HepG2 (cell line): ENCODE data around the gene PKMYT1. TPM values are rescaled to one million over a fixed set of nuclear protein-coding genes. Genes with fewer than 3 reads are reported as not detected.

Source experiments
- ATF6 ChIP-seq: sonication (generic); formaldehyde crosslinking; conservative IDR thresholded peaks from 2 replicates; pipeline ENCODE4 v1.4.0; 2020; ENCODE audit warnings: missing genetic modification reagents
- CENPBD1 ChIP-seq: sonication (generic); formaldehyde crosslinking; IDR thresholded peaks from 2 replicates; pipeline ENCODE4 v1.8.0; 2022; ENCODE audit warnings: missing genetic modification reagents, low read depth, mild to moderate bottlenecking, borderline replicate concordance
- CREB1 ChIP-seq, 2 experiments: fragments of 450-650 bp in 1 of 2; IDR thresholded peaks; 2 replicates each; pipeline ENCODE4 v1.6.1; 2016 to 2017; ENCODE audit warnings: control low read depth in 1 of 2, mild to moderate bottlenecking in 1 of 2, missing compliant biosample characterization in 1 of 2, missing genetic modification characterization in 1 of 2
- DNMT3B ChIP-seq: conservative IDR thresholded peaks from 2 replicates; pipeline ENCODE4 v1.6.1; 2016; ENCODE audit warnings: missing biosample characterization, control low read depth
- FOSL2 ChIP-seq: sonication (generic); formaldehyde crosslinking; IDR thresholded peaks from 2 replicates; pipeline ENCODE4 v1.4.0; 2020; ENCODE audit warnings: missing genetic modification reagents
- GFI1 ChIP-seq: sonication (generic); formaldehyde crosslinking; IDR thresholded peaks from 2 replicates; pipeline ENCODE4 v1.5.0; 2020; ENCODE audit warnings: missing genetic modification reagents, mild to moderate bottlenecking, borderline replicate concordance
- GTF3A ChIP-seq: sonication (generic); formaldehyde crosslinking; conservative IDR thresholded peaks from 2 replicates; pipeline ENCODE4 v1.4.0; 2020; ENCODE audit warnings: mild to moderate bottlenecking, missing genetic modification reagents
- KLF9 ChIP-seq: IDR thresholded peaks from 2 replicates; pipeline ENCODE4 v1.6.1; 2016; ENCODE audit warnings: low read depth
- NFATC3 ChIP-seq: sonication (generic); formaldehyde crosslinking; IDR thresholded peaks from 2 replicates; pipeline ENCODE4 v1.5.1; 2020; ENCODE audit warnings: mild to moderate bottlenecking, missing genetic modification reagents
- PATZ1 ChIP-seq: sonication (generic); formaldehyde crosslinking; IDR thresholded peaks from 2 replicates; pipeline ENCODE4 v1.4.0; 2020; ENCODE audit warnings: missing genetic modification reagents
- RBAK ChIP-seq: sonication (generic); formaldehyde crosslinking; IDR thresholded peaks from 2 replicates; pipeline ENCODE4 v1.5.1; 2020; ENCODE audit warnings: mild to moderate bottlenecking, missing genetic modification reagents
- RCOR2 ChIP-seq: IDR thresholded peaks from 2 replicates; pipeline ENCODE4 v1.6.1; 2016; ENCODE audit warnings: missing biosample characterization, missing genetic modification reagents
- RNF2 ChIP-seq: fragments of 450-650 bp; conservative IDR thresholded peaks from 2 replicates; pipeline ENCODE4 v1.6.1; 2016; ENCODE audit warnings: low read depth
- SATB2 ChIP-seq: sonication (generic); formaldehyde crosslinking; IDR thresholded peaks from 2 replicates; pipeline ENCODE4 v1.5.0; 2020; ENCODE audit warnings: missing genetic modification reagents
- SNAPC2 ChIP-seq: sonication (generic); formaldehyde crosslinking; IDR thresholded peaks from 2 replicates; pipeline ENCODE4 v1.8.1; 2022; ENCODE audit warnings: mild to moderate bottlenecking, missing genetic modification reagents
- SRSF1 ChIP-seq: fragments of 200-400 bp; formaldehyde crosslinking; optimal IDR thresholded peaks from 2 replicates; pipeline ENCODE3; 2017; ENCODE audit warnings: mild to moderate bottlenecking, low read depth, low read length, moderate library complexity
- STAT5B ChIP-seq: sonication (generic); formaldehyde crosslinking; IDR thresholded peaks from 2 replicates; pipeline ENCODE4 v1.4.0; 2020; ENCODE audit warnings: missing genetic modification reagents
- YY1 ChIP-seq: IDR thresholded peaks from 2 replicates; pipeline ENCODE4 v1.6.1; 2011; ENCODE audit warnings: low read length, low read depth, moderate library complexity, mild to moderate bottlenecking; ENCODE audit not compliant: insufficient read depth, insufficient replicate concordance
- ZBTB7B ChIP-seq: sonication (generic); formaldehyde crosslinking; IDR thresholded peaks from 2 replicates; pipeline ENCODE4 v1.4.0; 2020; ENCODE audit warnings: missing genetic modification reagents
- ZFP41 ChIP-seq: sonication (generic); formaldehyde crosslinking; IDR thresholded peaks from 2 replicates; pipeline ENCODE4 v1.4.0; 2020; ENCODE audit warnings: mild to moderate bottlenecking, missing genetic modification reagents, borderline replicate concordance
- ZNF136 ChIP-seq: sonication (generic); formaldehyde crosslinking; IDR thresholded peaks from 2 replicates; pipeline ENCODE4 v1.8.1; 2022; ENCODE audit warnings: low read depth, mild to moderate bottlenecking, moderate library complexity, missing genetic modification reagents
- ZNF530 ChIP-seq: sonication (generic); formaldehyde crosslinking; IDR thresholded peaks from 2 replicates; pipeline ENCODE4 v1.5.0; 2020; ENCODE audit warnings: low read depth, mild to moderate bottlenecking, missing genetic modification reagents
- ZNF558 ChIP-seq: sonication (generic); formaldehyde crosslinking; IDR thresholded peaks from 2 replicates; pipeline ENCODE4 v1.9.0; 2022; ENCODE audit warnings: mild to moderate bottlenecking, missing genetic modification reagents, borderline replicate concordance
- ZNF629 ChIP-seq: sonication (generic); formaldehyde crosslinking; conservative IDR thresholded peaks from 2 replicates; pipeline ENCODE4 v1.5.0; 2020; ENCODE audit warnings: missing genetic modification reagents
- ZNF660 ChIP-seq: sonication (generic); formaldehyde crosslinking; IDR thresholded peaks from 2 replicates; pipeline ENCODE4 v1.5.1; 2020; ENCODE audit warnings: mild to moderate bottlenecking, low read depth, missing genetic modification reagents, borderline replicate concordance
- polyA plus RNA-seq, 8 experiments: library from polyadenylated mRNA; depleted of rRNA in 3 of 8; stranded (reverse) in 7 of 8; unstranded in 1 of 8; fragments of >200 nt; fragmentation: Illumina TruSeq in 4 of 8; extraction: Trizol in 4 of 8; gene quantifications; 2 replicates each; pipeline versions ENCODE4 v1.2.1 to v1.2.3, GENCODE V29; 2011 to 2016; ENCODE audit warnings: low read depth in 4 of 8, missing spikeins in 1 of 8, mixed read lengths in 1 of 8; ENCODE audit not compliant: insufficient read depth in 1 of 8
- total RNA-seq, 5 experiments: library from RNA; depleted of rRNA; stranded (reverse); fragments of >200 nt; fragmentation: Illumina TruSeq; extraction: Trizol; gene quantifications; 2 replicates each; pipeline ENCODE4 v1.2.3, GENCODE V29; 2016; ENCODE audit warnings: low read depth in 1 of 5

The PKMYT1 gene
- total and polyA plus RNA-seq, 2 of the 13 experiments (the other 11 are each of a cell fraction or from before 2014, with no cell fraction given) = 7.0 to 27.8 TPM

GRCh38 chr16:3023669-3024478 lies 43.6 kb upstream of the PKMYT1 start, which contains the start of the genes HCFC1R1 and THOC6 (continued):
- TF ChIP-seq PATZ1 (peak; percentile 8; the same call in 1 of the 2 replicates), SNAPC2 (CRISPR knock-in tag) (peak; percentile 96), SATB2 (CRISPR knock-in tag) (no peak), RNF2 (peak; percentile 65; the same call in 1 of the 2 replicates), DNMT3B (CRISPR knock-in tag) (no peak), ZBTB7B (CRISPR knock-in tag) (peak; percentile 82), CREB1 (IDR thresholded peaks at IDR 0.05) (peak; percentile 86), CREB1 (CRISPR knock-in tag; IDR thresholded peaks at IDR 0.05) (peak; percentile 94), ZFP41 (CRISPR knock-in tag) (no peak), ZNF136 (CRISPR knock-in tag) (0 out of 2 replicates have a peak, but pooled peaks have one; percentile 57), RBAK (CRISPR knock-in tag) (no peak), CENPBD1 (CRISPR knock-in tag) (no peak), ZNF629 (CRISPR knock-in tag) (no peak), NFATC3 (CRISPR knock-in tag) (peak; percentile 90; the same call in 1 of the 2 replicates), GFI1 (CRISPR knock-in tag) (peak; percentile 55; the same call in 1 of the 2 replicates), KLF9 (CRISPR knock-in tag) (peak; percentile 75; the same call in 1 of the 2 replicates), ATF6 (0 out of 2 replicates have a peak, but pooled peaks have one; percentile 37), GTF3A (peak; percentile 91; the same call in 1 of the 2 replicates), RCOR2 (CRISPR knock-in tag) (no peak), STAT5B (CRISPR knock-in tag) (no peak), FOSL2 (CRISPR knock-in tag) (peak; percentile 68), YY1 (peak; percentile 57), ZNF558 (CRISPR knock-in tag) (no peak), SRSF1 (peak; percentile 95), ZNF660 (no peak), ZNF530 (no peak)
